Upper lobe of left lung (tissue), 4 donors: ENCODE results near the gene RDH12.

Source experiments
- POLR2AphosphoS5 ChIP-seq, 2 donors: sonication (generic); formaldehyde crosslinking; IDR thresholded peaks; one replicate each; pipeline ENCODE4 v1.5.1; 2017; ENCODE audit warnings: antibody characterized with exemption in 2 of 2
- TF ChIP-seq, protein P1 (sequence below), 6 experiments: fragments of 450-650 bp in 4 of 6; fragments of 200-600 bp in 2 of 6; sonication (generic) in 2 of 6; IDR thresholded peaks; one replicate each; pipeline ENCODE4 v1.5.1; 2016 to 2019; ENCODE audit warnings: antibody characterized with exemption in 6 of 6

DNA sequence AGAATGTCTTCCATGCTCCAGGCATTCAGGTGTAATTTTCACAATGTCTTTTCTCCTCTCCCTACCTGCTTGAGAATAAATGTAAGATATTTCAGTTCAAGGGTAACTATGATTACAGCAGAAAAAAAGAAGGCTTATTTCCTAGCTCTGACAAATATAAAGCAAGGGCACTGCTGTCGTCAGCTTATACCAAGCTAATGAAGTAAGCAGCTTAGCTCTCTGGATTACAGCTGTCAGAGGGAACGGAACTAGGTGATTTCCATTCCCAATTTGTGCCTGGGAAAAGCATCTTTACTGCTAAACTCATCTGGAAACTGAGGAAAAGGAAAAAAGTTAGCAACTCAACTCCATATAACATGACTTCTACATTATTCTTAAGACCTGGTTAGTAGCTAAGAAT, 58.2 kb downstream of the RDH12 start:
- TF ChIP-seq, protein P1, sequence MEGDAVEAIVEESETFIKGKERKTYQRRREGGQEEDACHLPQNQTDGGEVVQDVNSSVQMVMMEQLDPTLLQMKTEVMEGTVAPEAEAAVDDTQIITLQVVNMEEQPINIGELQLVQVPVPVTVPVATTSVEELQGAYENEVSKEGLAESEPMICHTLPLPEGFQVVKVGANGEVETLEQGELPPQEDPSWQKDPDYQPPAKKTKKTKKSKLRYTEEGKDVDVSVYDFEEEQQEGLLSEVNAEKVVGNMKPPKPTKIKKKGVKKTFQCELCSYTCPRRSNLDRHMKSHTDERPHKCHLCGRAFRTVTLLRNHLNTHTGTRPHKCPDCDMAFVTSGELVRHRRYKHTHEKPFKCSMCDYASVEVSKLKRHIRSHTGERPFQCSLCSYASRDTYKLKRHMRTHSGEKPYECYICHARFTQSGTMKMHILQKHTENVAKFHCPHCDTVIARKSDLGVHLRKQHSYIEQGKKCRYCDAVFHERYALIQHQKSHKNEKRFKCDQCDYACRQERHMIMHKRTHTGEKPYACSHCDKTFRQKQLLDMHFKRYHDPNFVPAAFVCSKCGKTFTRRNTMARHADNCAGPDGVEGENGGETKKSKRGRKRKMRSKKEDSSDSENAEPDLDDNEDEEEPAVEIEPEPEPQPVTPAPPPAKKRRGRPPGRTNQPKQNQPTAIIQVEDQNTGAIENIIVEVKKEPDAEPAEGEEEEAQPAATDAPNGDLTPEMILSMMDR (IDR thresholded peaks at IDR 0.05) = no peak
- no peak for TF ChIP-seq POLR2AphosphoS5 (IDR thresholded peaks at IDR 0.05)
